D721Med (cell line): ENCODE measurements around the gene NF1.
"Not testable (repeated sequence)": the region's sequence is repeated elsewhere in the genome, so short reads cannot be mapped to it uniquely, and the experiment has no call there.

Source experiments
- DNase-seq: peaks from one replicate; pipeline ENCODE4 v3.0.0; 2011; ENCODE audit warnings: low spot score; ENCODE audit not compliant: insufficient read length
- FAIRE-seq: peaks from 2 replicates; lab custom pipeline; 2011; peaks lifted over from hg19 to GRCh38; lab: Jason Lieb, UNC
- TF ChIP-seq, protein P1 (sequence below): IDR thresholded peaks from 2 replicates; pipeline ENCODE4 v1.5.1; 2012; ENCODE audit warnings: mild to moderate bottlenecking, control low read depth; ENCODE audit not compliant: insufficient read depth; ENCODE audit errors: missing control alignments

Gene NF1

GRCh38 chr17:31144836-31145235, 50.1 kb downstream of the NF1 start:
- TF ChIP-seq, protein P1, sequence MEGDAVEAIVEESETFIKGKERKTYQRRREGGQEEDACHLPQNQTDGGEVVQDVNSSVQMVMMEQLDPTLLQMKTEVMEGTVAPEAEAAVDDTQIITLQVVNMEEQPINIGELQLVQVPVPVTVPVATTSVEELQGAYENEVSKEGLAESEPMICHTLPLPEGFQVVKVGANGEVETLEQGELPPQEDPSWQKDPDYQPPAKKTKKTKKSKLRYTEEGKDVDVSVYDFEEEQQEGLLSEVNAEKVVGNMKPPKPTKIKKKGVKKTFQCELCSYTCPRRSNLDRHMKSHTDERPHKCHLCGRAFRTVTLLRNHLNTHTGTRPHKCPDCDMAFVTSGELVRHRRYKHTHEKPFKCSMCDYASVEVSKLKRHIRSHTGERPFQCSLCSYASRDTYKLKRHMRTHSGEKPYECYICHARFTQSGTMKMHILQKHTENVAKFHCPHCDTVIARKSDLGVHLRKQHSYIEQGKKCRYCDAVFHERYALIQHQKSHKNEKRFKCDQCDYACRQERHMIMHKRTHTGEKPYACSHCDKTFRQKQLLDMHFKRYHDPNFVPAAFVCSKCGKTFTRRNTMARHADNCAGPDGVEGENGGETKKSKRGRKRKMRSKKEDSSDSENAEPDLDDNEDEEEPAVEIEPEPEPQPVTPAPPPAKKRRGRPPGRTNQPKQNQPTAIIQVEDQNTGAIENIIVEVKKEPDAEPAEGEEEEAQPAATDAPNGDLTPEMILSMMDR: no peak
- DNase-seq: no peak
- FAIRE-seq: no peak

- no peak for FAIRE-seq
- TF ChIP-seq, protein P1: no peak
Measured at GRCh38 chr17:31147507-31148202, 52.9 kb downstream of the NF1 start.

GRCh38 chr17:31148205-31148604, 53.4 kb downstream of the NF1 start:
- TF ChIP-seq, protein P1: no peak
- FAIRE-seq: no peak
- DNase-seq: no peak

More at GRCh38 chr17:31147507-31148202, 52.9 kb downstream of the NF1 start:
- DNase-seq: no peak

GRCh38 chr17:31152271-31152670, 57.5 kb downstream of the NF1 start:
- DNase-seq (no peak), FAIRE-seq (no peak)
- TF ChIP-seq, protein P1: no peak

DNA sequence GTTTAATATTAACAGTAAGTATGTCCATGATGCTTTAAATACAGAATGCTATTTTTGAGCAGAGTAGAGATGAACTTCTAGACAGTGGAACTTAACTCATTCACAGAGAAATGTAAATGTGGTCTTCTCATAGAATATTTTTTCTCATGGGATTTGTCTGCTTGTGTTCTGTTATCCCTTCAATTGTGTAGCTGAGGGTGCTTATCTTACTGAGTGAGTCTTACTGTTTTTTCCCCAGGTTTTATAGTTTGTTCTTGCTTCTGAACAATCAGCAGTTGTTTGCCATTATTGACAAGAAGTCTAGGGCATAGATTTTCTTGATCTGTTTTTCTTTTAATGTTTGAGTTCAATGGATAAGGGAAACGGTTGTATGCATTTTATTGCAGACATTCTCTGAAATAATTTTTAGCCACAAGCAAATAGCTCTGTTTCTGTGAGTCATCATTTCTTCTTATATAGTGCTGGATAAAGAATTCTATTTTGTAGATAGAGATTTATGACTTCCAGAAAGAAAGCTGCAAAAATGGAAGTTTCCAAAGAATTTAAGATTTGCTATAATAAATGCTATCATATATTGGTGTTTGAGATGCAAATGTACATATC, 60.5 kb downstream of the NF1 start:
- no peak for DNase-seq
- FAIRE-seq: no peak
- TF ChIP-seq, protein P1: no peak

- FAIRE-seq: peak; percentile 11
- no peak for DNase-seq
- TF ChIP-seq, protein P1: no peak
Measured at GRCh38 chr17:31156326-31156725, 61.5 kb downstream of the NF1 start.

DNA sequence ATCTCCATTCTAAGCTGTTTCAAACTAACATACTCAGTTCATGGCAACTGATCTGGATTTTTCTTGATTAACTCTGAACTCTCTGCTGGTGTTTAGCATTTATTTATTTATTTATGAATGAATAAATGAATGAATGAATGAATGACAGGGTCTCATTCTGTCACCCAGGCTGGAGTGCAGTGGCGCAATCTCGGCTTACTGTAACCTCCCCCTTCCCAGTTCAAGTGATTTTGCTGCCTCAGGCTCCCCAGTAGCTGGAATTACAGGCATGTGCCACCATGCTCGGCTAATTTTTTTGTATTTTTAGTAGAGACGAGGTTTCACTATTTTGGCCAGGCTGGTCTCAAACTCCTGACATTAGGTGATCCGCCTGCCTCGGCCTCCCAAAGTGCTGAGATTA, 62.1 kb downstream of the NF1 start:
- not testable (repeated sequence) for FAIRE-seq, DNase-seq
